KMS-11 (cell line): ENCODE results near the gene GALNT17.

Experiments
- H2AFZ ChIP-seq: fragments of 200-600 bp; sonication (generic); 2 replicates; pipeline ENCODE4 v1.6.1; 2016; ENCODE audit warnings: antibody characterized with exemption, mixed run types, low read depth
- H3K27ac ChIP-seq: fragments of 200-600 bp; sonication (generic); 2 replicates; pipeline ENCODE4 v1.6.1; 2016; ENCODE audit warnings: mild to moderate bottlenecking, mixed run types
- H3K27me3 ChIP-seq: fragments of 200-600 bp; sonication (generic); 2 replicates; pipeline ENCODE4 v1.6.1; 2017; ENCODE audit warnings: mild to moderate bottlenecking, low read depth, mixed run types, moderate library complexity; ENCODE audit not compliant: insufficient read depth
- H3K36me3 ChIP-seq: fragments of 200-600 bp; sonication (generic); 2 replicates; pipeline ENCODE4 v1.6.1; 2017; ENCODE audit warnings: mild to moderate bottlenecking, mixed run types; ENCODE audit not compliant: insufficient read depth
- H3K4me1 ChIP-seq: fragments of 200-600 bp; sonication (generic); 2 replicates; pipeline ENCODE4 v1.6.1; 2016; ENCODE audit warnings: mild to moderate bottlenecking, low read depth, mixed run types; ENCODE audit not compliant: poor library complexity, severe bottlenecking
- H3K4me2 ChIP-seq: fragments of 200-600 bp; sonication (generic); 2 replicates; pipeline ENCODE4 v1.7.0; 2016; ENCODE audit warnings: mild to moderate bottlenecking, mixed run types
- H3K4me3 ChIP-seq: fragments of 200-600 bp; sonication (generic); IDR thresholded peaks from 2 replicates; pipeline ENCODE4 v1.6.1; 2017; ENCODE audit warnings: low read depth, low read length, mixed read lengths; ENCODE audit not compliant: insufficient read depth
- H3K79me2 ChIP-seq: fragments of 200-600 bp; sonication (generic); 2 replicates; pipeline ENCODE4 v1.6.1; 2016; ENCODE audit warnings: low read depth, mixed run types; ENCODE audit not compliant: insufficient read depth
- H3K9ac ChIP-seq: fragments of 200-600 bp; sonication (generic); 2 replicates; pipeline ENCODE4 v1.6.1; 2016; ENCODE audit warnings: mild to moderate bottlenecking, mixed run types
- H4K20me1 ChIP-seq: fragments of 200-600 bp; sonication (generic); 2 replicates; pipeline ENCODE4 v1.6.1; 2016; ENCODE audit warnings: mild to moderate bottlenecking, mixed run types; ENCODE audit not compliant: insufficient read depth
- CTCF ChIP-seq: fragments of 200-600 bp; sonication (generic); conservative IDR thresholded peaks from 2 replicates; pipeline ENCODE4 v1.6.1; 2017; ENCODE audit warnings: low read depth, mild to moderate bottlenecking, antibody characterized with exemption, low read length, moderate library complexity, mixed read lengths

The GALNT17 gene

GRCh38 chr7:71454981-71455380 is 323.0 kb downstream of the GALNT17 start:
- Histone ChIP-seq H3K27me3 (no peaks in the 10 kb centered on the region), H2AFZ (no peak overlapping the region), H3K9ac (no peak overlapping the region), H3K27ac (no peak overlapping the region), H3K79me2 (no peaks in the 10 kb centered on the region), H3K4me2 (no peak overlapping the region), H3K4me3 (no peak overlapping the region), H3K36me3 (no peaks in the 10 kb centered on the region), H4K20me1 (no peaks in the 10 kb centered on the region), H3K4me1 (peaks cover 4% of the 10 kb centered on the region)
- TF ChIP-seq CTCF, result no peak

GRCh38 chr7:71457021-71457420 is 325.1 kb downstream of the GALNT17 start:
- Histone ChIP-seq H4K20me1 (no peaks in the 10 kb centered on the region), H3K27me3 (no peaks in the 10 kb centered on the region), H3K79me2 (no peaks in the 10 kb centered on the region), H3K4me3 (no peak overlapping the region), H2AFZ (no peak overlapping the region), H3K27ac (no peak overlapping the region), H3K36me3 (no peaks in the 10 kb centered on the region), H3K9ac (no peak overlapping the region), H3K4me2 (no peak overlapping the region), H3K4me1 (peaks cover 4% of the 10 kb centered on the region)
- TF ChIP-seq CTCF, result no peak

GRCh38 chr7:71457846-71458590 is 326.1 kb downstream of the GALNT17 start:
- no peaks in the 10 kb centered on the region for H4K20me1 ChIP-seq
- H3K4me1 ChIP-seq, result peaks cover 4% of the 10 kb centered on the region
- no peak overlapping the region for H3K4me3 ChIP-seq
- H3K27ac ChIP-seq, result no peak overlapping the region
- H3K36me3 ChIP-seq, result no peaks in the 10 kb centered on the region
- H3K4me2 ChIP-seq, result no peak overlapping the region
- no peak overlapping the region for H3K9ac ChIP-seq
- H2AFZ ChIP-seq, result no peak overlapping the region
- H3K27me3 ChIP-seq, result no peaks in the 10 kb centered on the region
- no peak for TF ChIP-seq CTCF
- H3K79me2 ChIP-seq, result no peaks in the 10 kb centered on the region

GRCh38 chr7:71459132-71459531 is 327.2 kb downstream of the GALNT17 start:
- no peaks in the 10 kb centered on the region for H3K27me3 ChIP-seq
- no peak overlapping the region for H3K4me2 ChIP-seq
- H3K9ac ChIP-seq, result no peak overlapping the region
- H3K36me3 ChIP-seq, result no peaks in the 10 kb centered on the region
- H3K4me1 ChIP-seq, result peaks cover 4% of the 10 kb centered on the region
- H4K20me1 ChIP-seq, result no peaks in the 10 kb centered on the region
- no peak overlapping the region for H3K27ac ChIP-seq
- H3K4me3 ChIP-seq, result no peak overlapping the region
- no peak for TF ChIP-seq CTCF
- H2AFZ ChIP-seq, result no peak overlapping the region
- H3K79me2 ChIP-seq, result no peaks in the 10 kb centered on the region
